SK-N-SH (cell line): Measurements from ENCODE around the gene LSP1. TPM values are rescaled to one million over a fixed set of nuclear protein-coding genes. Genes with fewer than 3 reads are reported as not detected.

ENCODE experiments used
- CTCF ChIA-PET: fragments of 300-600, 350-600 bp; formaldehyde crosslinking; extraction: SDS; loops from one replicate; lab custom pipeline; 2021; lab: Yijun Ruan, JAX
- POLR2A ChIA-PET: fragments of 350-600 bp; sonication (Branson Sonifier 250); formaldehyde crosslinking; extraction: SDS; loops from one replicate; lab custom pipeline; 2020; ENCODE audit warnings: antibody characterized with exemption, inconsistent platforms; lab: Yijun Ruan, JAX
- DNase-seq: peaks from one replicate; pipeline ENCODE4 v3.0.0; 2012
- H2AFZ ChIP-seq: fragments of 200-600 bp; sonication (generic); 2 replicates; pipeline ENCODE4 v1.8.1; 2016; ENCODE audit warnings: antibody characterized with exemption, mild to moderate bottlenecking, low read depth
- H3F3A ChIP-seq: fragments of 200-600 bp; sonication (generic); replicated peaks from 2 replicates; pipeline ENCODE3; 2016; ENCODE audit warnings: antibody characterized with exemption, mild to moderate bottlenecking; ENCODE audit not compliant: insufficient read depth
- H3K27ac ChIP-seq, 2 experiments: fragments of 200-500 bp in 1 of 2; fragments of 200-600 bp in 1 of 2; sonication (Bioruptor generic) in 1 of 2; sonication (generic), shearing (Covaris generic) in 1 of 2; 2 replicates each; pipeline versions ENCODE4 v1.5.1 to v1.6.1; 2014 to 2016; ENCODE audit warnings: low read depth in 2 of 2, inconsistent platforms in 1 of 2, low read length in 1 of 2, mild to moderate bottlenecking in 1 of 2, mixed read lengths in 1 of 2
- H3K27me3 ChIP-seq: fragments of 200-600 bp; sonication (generic), shearing (Covaris generic); 2 replicates; pipeline ENCODE4 v1.6.1; 2016; ENCODE audit warnings: mixed run types; ENCODE audit not compliant: insufficient read depth
- H3K36me3 ChIP-seq, 2 experiments: fragments of 200-500 bp in 1 of 2; fragments of 200-600 bp in 1 of 2; sonication (Bioruptor generic) in 1 of 2; sonication (generic) in 1 of 2; replicated peaks in 1 of 2; 2 replicates each; pipeline versions ENCODE3 to v1.5.1; 2014 to 2016; ENCODE audit warnings: low read length in 1 of 2, mild to moderate bottlenecking in 1 of 2; ENCODE audit not compliant: insufficient read depth in 2 of 2, control insufficient read depth in 1 of 2
- H3K4me1 ChIP-seq, 2 experiments: fragments of 200-500 bp in 1 of 2; fragments of 200-600 bp in 1 of 2; sonication (Bioruptor generic) in 1 of 2; sonication (generic), shearing (Covaris generic) in 1 of 2; 2 replicates each; pipeline versions ENCODE4 v1.5.1 to v1.6.1; 2014 to 2016; ENCODE audit warnings: low read depth in 1 of 2, low read length in 1 of 2, mixed run types in 1 of 2; ENCODE audit not compliant: insufficient read depth in 2 of 2, control insufficient read depth in 1 of 2
- H3K4me2 ChIP-seq: fragments of 200-600 bp; sonication (generic), shearing (Covaris generic); 2 replicates; pipeline ENCODE4 v1.6.1; 2017; ENCODE audit warnings: mixed run types
- H3K4me3 ChIP-seq, 2 experiments: fragments of 200-500 bp in 1 of 2; fragments of 200-600 bp in 1 of 2; sonication (Bioruptor generic) in 1 of 2; sonication (generic), shearing (Covaris generic) in 1 of 2; 2 replicates each; pipeline versions ENCODE4 v1.5.1 to v1.8.1; 2014 to 2016; ENCODE audit warnings: low read depth in 2 of 2, inconsistent platforms in 1 of 2, low read length in 1 of 2, mild to moderate bottlenecking in 1 of 2, mixed read lengths in 1 of 2, moderate library complexity in 1 of 2
- H3K79me2 ChIP-seq: fragments of 200-600 bp; sonication (generic); 2 replicates; pipeline ENCODE4 v1.8.1; 2017; ENCODE audit warnings: mild to moderate bottlenecking; ENCODE audit not compliant: insufficient read depth
- H3K9ac ChIP-seq: fragments of 200-600 bp; sonication (generic); 2 replicates; pipeline ENCODE4 v1.6.1; 2017; ENCODE audit warnings: mixed run types
- H3K9me2 ChIP-seq: fragments of 200-600 bp; sonication (generic); 2 replicates; pipeline ENCODE4 v1.6.1; 2017; ENCODE audit warnings: mixed run types
- H3K9me3 ChIP-seq: fragments of 200-600 bp; sonication (generic); 2 replicates; pipeline ENCODE4 v1.6.1; 2017; ENCODE audit warnings: mixed run types, mild to moderate bottlenecking, moderate library complexity
- H4K20me1 ChIP-seq: fragments of 200-600 bp; sonication (generic); 2 replicates; pipeline ENCODE4 v1.6.1; 2017; ENCODE audit warnings: mild to moderate bottlenecking, mixed run types; ENCODE audit not compliant: insufficient read depth
- FOSL2 ChIP-seq: IDR thresholded peaks from 2 replicates; pipeline ENCODE4 v1.4.0; 2012; ENCODE audit warnings: low read depth, mild to moderate bottlenecking, moderate library complexity, borderline replicate concordance
- FOXM1 ChIP-seq: IDR thresholded peaks from 2 replicates; pipeline ENCODE4 v1.4.0; 2012; ENCODE audit warnings: low read depth, mild to moderate bottlenecking
- GABPA ChIP-seq: IDR thresholded peaks from 2 replicates; pipeline ENCODE4 v1.4.0; 2012; ENCODE audit warnings: low read depth, mild to moderate bottlenecking
- NRF1 ChIP-seq: IDR thresholded peaks from 2 replicates; pipeline ENCODE4 v1.6.1; 2012; ENCODE audit warnings: low read depth, mild to moderate bottlenecking, low read length
- RAD21 ChIP-seq: IDR thresholded peaks from 2 replicates; pipeline ENCODE4 v1.6.1; 2012; ENCODE audit warnings: mild to moderate bottlenecking, low read length
- TEAD4 ChIP-seq: IDR thresholded peaks from 2 replicates; pipeline ENCODE4 v1.4.0; 2012; ENCODE audit warnings: mild to moderate bottlenecking, borderline replicate concordance; ENCODE audit not compliant: insufficient read depth
- ZBTB33 ChIP-seq: IDR thresholded peaks from 2 replicates; pipeline ENCODE4 v1.4.0; 2012; ENCODE audit warnings: low read depth, borderline replicate concordance
- WGBS: methylation state at CpG from one replicate; pipeline ENCODE4 v1.1.6; 2017; ENCODE audit warnings: low lambda C conversion rate; 5-methylcytosine and 5-hydroxymethylcytosine counted together
- polyA plus RNA-seq, 3 experiments: library from polyadenylated mRNA; depleted of rRNA; stranded (reverse); fragments of >200 nt; gene quantifications; 2 replicates each; pipeline ENCODE4 v1.2.3, GENCODE V29; 2012
- TF ChIP-seq, protein P1 (sequence below): fragments of 200-600 bp; sonication (generic); IDR thresholded peaks from 2 replicates; pipeline ENCODE4 v1.6.1; 2017; ENCODE audit warnings: antibody characterized with exemption, mild to moderate bottlenecking, moderate library complexity
- TF ChIP-seq, protein P2 (sequence below): fragments of 150-350 bp; IDR thresholded peaks from 2 replicates; pipeline ENCODE4 v1.6.1; 2016; ENCODE audit warnings: mild to moderate bottlenecking, low read depth, low read length

Gene LSP1
- polyA plus RNA-seq, 1 of the 3 experiments (the other 2 are of a cell fraction): 0.38 TPM

DNA sequence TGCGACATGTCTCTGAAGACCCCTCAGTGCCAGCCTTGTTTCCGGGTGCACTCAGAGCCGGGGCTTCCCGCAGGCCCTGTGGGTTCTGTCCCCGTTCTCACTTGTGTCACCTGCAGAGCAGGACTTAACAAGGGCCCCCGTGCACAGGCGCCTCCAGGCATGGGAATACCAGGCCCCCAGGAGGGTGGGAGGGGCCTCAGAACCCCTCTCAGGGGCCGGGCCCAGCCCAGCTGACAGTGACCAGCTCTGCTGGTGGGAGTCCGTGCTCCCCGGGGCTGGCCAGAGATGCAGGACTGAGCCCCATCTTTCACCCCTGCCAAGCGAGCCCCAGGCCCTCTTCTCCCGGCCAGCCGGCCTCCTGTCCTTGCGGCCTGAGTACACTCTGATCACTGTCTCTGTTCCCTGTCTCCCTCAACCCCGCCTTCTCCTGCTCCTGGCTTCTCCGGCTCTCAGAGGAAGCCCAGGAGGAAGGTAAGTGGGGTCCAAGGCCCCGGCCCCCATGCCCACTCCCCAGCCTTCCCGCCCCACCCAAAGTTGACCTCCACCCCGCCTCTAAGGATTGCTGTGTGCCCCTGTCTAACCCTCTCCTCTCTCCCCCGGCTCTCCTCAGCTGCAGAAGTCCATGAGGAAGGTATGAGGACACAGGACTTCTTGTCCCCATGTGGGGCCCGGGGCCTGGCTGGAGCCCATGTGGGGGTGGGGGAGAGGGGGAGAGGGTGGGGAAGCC lies 71.9 kb downstream of the LSP1 start:
- POLR2A ChIA-PET: no interaction called here
- Histone ChIP-seq H4K20me1 (no peaks in the 10 kb centered on the region), H2AFZ (no peak overlapping the region), H3K4me2 (no peak overlapping the region), H3K27me3 (no peaks in the 10 kb centered on the region)
- TF ChIP-seq FOXM1: no peak
- no peak for TF ChIP-seq TEAD4
- TF ChIP-seq, protein P1, sequence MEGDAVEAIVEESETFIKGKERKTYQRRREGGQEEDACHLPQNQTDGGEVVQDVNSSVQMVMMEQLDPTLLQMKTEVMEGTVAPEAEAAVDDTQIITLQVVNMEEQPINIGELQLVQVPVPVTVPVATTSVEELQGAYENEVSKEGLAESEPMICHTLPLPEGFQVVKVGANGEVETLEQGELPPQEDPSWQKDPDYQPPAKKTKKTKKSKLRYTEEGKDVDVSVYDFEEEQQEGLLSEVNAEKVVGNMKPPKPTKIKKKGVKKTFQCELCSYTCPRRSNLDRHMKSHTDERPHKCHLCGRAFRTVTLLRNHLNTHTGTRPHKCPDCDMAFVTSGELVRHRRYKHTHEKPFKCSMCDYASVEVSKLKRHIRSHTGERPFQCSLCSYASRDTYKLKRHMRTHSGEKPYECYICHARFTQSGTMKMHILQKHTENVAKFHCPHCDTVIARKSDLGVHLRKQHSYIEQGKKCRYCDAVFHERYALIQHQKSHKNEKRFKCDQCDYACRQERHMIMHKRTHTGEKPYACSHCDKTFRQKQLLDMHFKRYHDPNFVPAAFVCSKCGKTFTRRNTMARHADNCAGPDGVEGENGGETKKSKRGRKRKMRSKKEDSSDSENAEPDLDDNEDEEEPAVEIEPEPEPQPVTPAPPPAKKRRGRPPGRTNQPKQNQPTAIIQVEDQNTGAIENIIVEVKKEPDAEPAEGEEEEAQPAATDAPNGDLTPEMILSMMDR: no peak
- TF ChIP-seq RAD21: no peak
- TF ChIP-seq NRF1: no peak
- TF ChIP-seq GABPA: no peak
- TF ChIP-seq ZBTB33: no peak
- TF ChIP-seq FOSL2: no peak
- TF ChIP-seq, protein P2, sequence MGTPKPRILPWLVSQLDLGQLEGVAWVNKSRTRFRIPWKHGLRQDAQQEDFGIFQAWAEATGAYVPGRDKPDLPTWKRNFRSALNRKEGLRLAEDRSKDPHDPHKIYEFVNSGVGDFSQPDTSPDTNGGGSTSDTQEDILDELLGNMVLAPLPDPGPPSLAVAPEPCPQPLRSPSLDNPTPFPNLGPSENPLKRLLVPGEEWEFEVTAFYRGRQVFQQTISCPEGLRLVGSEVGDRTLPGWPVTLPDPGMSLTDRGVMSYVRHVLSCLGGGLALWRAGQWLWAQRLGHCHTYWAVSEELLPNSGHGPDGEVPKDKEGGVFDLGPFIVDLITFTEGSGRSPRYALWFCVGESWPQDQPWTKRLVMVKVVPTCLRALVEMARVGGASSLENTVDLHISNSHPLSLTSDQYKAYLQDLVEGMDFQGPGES: no peak
- TF ChIP-seq, all 33 proteins: peak for 0
- H3K9me2 ChIP-seq: no peaks in the 10 kb centered on the region
- DNase-seq: peak; percentile 47
- H3K79me2 ChIP-seq: no peaks in the 10 kb centered on the region
- peaks cover 0 to 15% of the 10 kb centered on the region in 2 experiments; a peak in 1 of 4 replicates for H3K4me1 ChIP-seq
- H3K9me3 ChIP-seq: no peaks in the 10 kb centered on the region
- H3K9ac ChIP-seq: no peak overlapping the region
- no peaks in the 10 kb centered on the region for H3K36me3 ChIP-seq
- CTCF ChIA-PET: interaction anchor here (5.1 kb wide), 1 partner anchor 43 kb away, joined by 40 read pairs; no protein-coding TSS in a partner anchor
- H3F3A ChIP-seq: no peaks in the 10 kb centered on the region
- H3K4me3 ChIP-seq: no peak overlapping the region
- H3K27ac ChIP-seq: no peak overlapping the region
- WGBS: 66% methylated on average over 12 of the region's 21 CpGs
